HTR-8/SVneo (cell line): Measurements from ENCODE around the gene ZSCAN5C.

Experiments used
- DNase-seq: peaks from one replicate; pipeline ENCODE4 v3.0.0; 2011; ENCODE audit warnings: low spot score, mixed read lengths; ENCODE audit not compliant: insufficient read length
- FAIRE-seq: peaks from 2 replicates; lab custom pipeline; 2011; peaks lifted over from hg19 to GRCh38; lab: Jason Lieb, UNC

Gene ZSCAN5C

DNA sequence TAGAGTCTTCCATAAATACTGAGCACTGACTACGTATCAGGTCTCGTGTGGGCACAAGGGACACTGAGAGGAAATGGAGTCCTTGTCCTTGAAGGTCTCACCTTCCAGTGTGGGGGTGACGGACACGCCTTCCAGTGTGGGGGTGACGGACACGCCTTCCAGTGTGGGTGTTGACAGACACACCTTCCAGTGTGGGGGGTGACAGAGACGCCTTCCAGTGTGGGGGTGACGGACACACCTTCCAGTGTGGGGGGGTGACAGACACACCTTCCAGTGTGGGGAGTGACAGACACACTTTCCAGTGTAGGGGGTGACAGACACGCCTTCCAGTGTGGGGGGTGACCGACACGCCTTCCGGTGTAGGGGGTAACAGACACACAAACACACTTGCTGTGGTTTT is 56.2 kb downstream of the ZSCAN5C start:
- no peak for DNase-seq
- FAIRE-seq = no peak
